HEK293 (cell line): ENCODE results near the gene PTPRN2.

Source experiments
- BCL11A ChIP-seq: fragments of 450-650 bp; formaldehyde crosslinking; IDR thresholded peaks from 2 replicates; pipeline ENCODE4 v1.5.1; 2016; ENCODE audit warnings: low read depth, missing biosample characterization, missing genetic modification characterization
- HOXA7 ChIP-seq: sonication (generic); formaldehyde crosslinking; IDR thresholded peaks from 2 replicates; pipeline ENCODE4 v1.8.1; 2022; ENCODE audit warnings: missing genetic modification reagents, borderline replicate concordance
- ZBTB1 ChIP-seq: fragments of 450-650 bp; formaldehyde crosslinking; IDR thresholded peaks from 2 replicates; pipeline ENCODE4 v1.5.1; 2016; ENCODE audit warnings: missing biosample characterization, missing genetic modification characterization
- ZNF112 ChIP-seq: fragments of 450-650 bp; formaldehyde crosslinking; IDR thresholded peaks from 2 replicates; pipeline ENCODE4 v1.5.0; 2017; ENCODE audit warnings: missing biosample characterization, missing genetic modification characterization
- ZNF174 ChIP-seq: fragments of 450-650 bp; formaldehyde crosslinking; IDR thresholded peaks from 2 replicates; pipeline ENCODE4 v1.5.0; 2017; ENCODE audit warnings: missing biosample characterization, mild to moderate bottlenecking, missing genetic modification characterization
- ZNF2 ChIP-seq: fragments of 450-650 bp; formaldehyde crosslinking; IDR thresholded peaks from 2 replicates; pipeline ENCODE4 v1.5.1; 2016; ENCODE audit warnings: missing biosample characterization, missing genetic modification characterization
- ZNF211 ChIP-seq: fragments of 450-650 bp; formaldehyde crosslinking; IDR thresholded peaks from 2 replicates; pipeline ENCODE4 v1.5.1; 2016; ENCODE audit warnings: low read depth, missing biosample characterization, missing genetic modification characterization
- ZNF391 ChIP-seq: fragments of 450-650 bp; formaldehyde crosslinking; IDR thresholded peaks from 2 replicates; pipeline ENCODE4 v1.5.1; 2016; ENCODE audit warnings: low read depth, missing biosample characterization, missing genetic modification characterization, borderline replicate concordance
- ZNF623 ChIP-seq: fragments of 450-650 bp; formaldehyde crosslinking; IDR thresholded peaks from 2 replicates; pipeline ENCODE4 v1.5.1; 2016; ENCODE audit warnings: missing biosample characterization, missing genetic modification characterization
- TF ChIP-seq, protein P1 (sequence below): fragments of 450-650 bp; formaldehyde crosslinking; IDR thresholded peaks from 2 replicates; pipeline ENCODE4 v1.5.1; 2016; ENCODE audit warnings: missing biosample characterization, missing genetic modification characterization
- TF ChIP-seq, protein P2 (sequence below): fragments of 450-650 bp; formaldehyde crosslinking; IDR thresholded peaks from 2 replicates; pipeline ENCODE4 v1.5.1; 2016; ENCODE audit warnings: missing biosample characterization, missing genetic modification characterization
- TF ChIP-seq, protein P3 (sequence below): fragments of 450-650 bp; IDR thresholded peaks from 2 replicates; pipeline ENCODE4 v1.5.1; 2018; ENCODE audit warnings: missing biosample characterization, mild to moderate bottlenecking, missing genetic modification characterization
- TF ChIP-seq, protein P4 (sequence below): fragments of 450-650 bp; formaldehyde crosslinking; IDR thresholded peaks from 2 replicates; pipeline ENCODE4 v1.5.1; 2016; ENCODE audit warnings: missing biosample characterization, missing genetic modification characterization
- TF ChIP-seq, protein P5 (sequence below): fragments of 450-650 bp; IDR thresholded peaks from 2 replicates; pipeline ENCODE4 v1.5.1; 2018; ENCODE audit warnings: missing biosample characterization, missing genetic modification characterization

DNA sequence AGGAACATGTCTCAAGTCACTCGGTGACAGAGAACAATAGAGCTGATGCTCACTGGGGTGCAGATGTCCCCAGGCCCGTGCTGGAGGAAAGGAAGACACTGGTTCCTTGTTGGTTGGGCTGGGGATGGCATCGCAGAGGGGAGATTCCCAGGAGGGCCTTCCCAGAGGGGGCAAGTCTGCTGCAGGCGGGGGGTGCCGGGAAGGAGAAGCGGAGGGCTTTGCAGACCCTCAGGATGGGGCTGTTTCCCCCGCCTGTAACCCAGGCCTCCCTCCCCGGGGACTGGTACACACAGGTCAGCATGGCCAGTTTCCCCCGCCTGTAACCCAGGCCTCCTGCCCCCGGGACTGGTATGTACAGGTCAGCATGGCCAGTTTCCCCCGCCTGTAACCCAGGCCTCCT is 967.0 kb downstream of the PTPRN2 start:
- TF ChIP-seq, protein P1, sequence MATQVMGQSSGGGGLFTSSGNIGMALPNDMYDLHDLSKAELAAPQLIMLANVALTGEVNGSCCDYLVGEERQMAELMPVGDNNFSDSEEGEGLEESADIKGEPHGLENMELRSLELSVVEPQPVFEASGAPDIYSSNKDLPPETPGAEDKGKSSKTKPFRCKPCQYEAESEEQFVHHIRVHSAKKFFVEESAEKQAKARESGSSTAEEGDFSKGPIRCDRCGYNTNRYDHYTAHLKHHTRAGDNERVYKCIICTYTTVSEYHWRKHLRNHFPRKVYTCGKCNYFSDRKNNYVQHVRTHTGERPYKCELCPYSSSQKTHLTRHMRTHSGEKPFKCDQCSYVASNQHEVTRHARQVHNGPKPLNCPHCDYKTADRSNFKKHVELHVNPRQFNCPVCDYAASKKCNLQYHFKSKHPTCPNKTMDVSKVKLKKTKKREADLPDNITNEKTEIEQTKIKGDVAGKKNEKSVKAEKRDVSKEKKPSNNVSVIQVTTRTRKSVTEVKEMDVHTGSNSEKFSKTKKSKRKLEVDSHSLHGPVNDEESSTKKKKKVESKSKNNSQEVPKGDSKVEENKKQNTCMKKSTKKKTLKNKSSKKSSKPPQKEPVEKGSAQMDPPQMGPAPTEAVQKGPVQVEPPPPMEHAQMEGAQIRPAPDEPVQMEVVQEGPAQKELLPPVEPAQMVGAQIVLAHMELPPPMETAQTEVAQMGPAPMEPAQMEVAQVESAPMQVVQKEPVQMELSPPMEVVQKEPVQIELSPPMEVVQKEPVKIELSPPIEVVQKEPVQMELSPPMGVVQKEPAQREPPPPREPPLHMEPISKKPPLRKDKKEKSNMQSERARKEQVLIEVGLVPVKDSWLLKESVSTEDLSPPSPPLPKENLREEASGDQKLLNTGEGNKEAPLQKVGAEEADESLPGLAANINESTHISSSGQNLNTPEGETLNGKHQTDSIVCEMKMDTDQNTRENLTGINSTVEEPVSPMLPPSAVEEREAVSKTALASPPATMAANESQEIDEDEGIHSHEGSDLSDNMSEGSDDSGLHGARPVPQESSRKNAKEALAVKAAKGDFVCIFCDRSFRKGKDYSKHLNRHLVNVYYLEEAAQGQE (tag by site-specific recombination), result no peak
- TF ChIP-seq, protein P2, sequence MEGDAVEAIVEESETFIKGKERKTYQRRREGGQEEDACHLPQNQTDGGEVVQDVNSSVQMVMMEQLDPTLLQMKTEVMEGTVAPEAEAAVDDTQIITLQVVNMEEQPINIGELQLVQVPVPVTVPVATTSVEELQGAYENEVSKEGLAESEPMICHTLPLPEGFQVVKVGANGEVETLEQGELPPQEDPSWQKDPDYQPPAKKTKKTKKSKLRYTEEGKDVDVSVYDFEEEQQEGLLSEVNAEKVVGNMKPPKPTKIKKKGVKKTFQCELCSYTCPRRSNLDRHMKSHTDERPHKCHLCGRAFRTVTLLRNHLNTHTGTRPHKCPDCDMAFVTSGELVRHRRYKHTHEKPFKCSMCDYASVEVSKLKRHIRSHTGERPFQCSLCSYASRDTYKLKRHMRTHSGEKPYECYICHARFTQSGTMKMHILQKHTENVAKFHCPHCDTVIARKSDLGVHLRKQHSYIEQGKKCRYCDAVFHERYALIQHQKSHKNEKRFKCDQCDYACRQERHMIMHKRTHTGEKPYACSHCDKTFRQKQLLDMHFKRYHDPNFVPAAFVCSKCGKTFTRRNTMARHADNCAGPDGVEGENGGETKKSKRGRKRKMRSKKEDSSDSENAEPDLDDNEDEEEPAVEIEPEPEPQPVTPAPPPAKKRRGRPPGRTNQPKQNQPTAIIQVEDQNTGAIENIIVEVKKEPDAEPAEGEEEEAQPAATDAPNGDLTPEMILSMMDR, result no peak
- TF ChIP-seq ZNF391 (tag by site-specific recombination) (no peak), BCL11A (tag by site-specific recombination) (no peak), ZNF211 (tag by site-specific recombination) (no peak), ZNF174 (tag by site-specific recombination) (no peak), ZNF2 (tag by site-specific recombination) (no peak), ZBTB1 (no peak), ZNF112 (tag by site-specific recombination) (no peak), ZNF623 (tag by site-specific recombination) (no peak), HOXA7 (CRISPR knock-in tag) (no peak)
- TF ChIP-seq, protein P3, sequence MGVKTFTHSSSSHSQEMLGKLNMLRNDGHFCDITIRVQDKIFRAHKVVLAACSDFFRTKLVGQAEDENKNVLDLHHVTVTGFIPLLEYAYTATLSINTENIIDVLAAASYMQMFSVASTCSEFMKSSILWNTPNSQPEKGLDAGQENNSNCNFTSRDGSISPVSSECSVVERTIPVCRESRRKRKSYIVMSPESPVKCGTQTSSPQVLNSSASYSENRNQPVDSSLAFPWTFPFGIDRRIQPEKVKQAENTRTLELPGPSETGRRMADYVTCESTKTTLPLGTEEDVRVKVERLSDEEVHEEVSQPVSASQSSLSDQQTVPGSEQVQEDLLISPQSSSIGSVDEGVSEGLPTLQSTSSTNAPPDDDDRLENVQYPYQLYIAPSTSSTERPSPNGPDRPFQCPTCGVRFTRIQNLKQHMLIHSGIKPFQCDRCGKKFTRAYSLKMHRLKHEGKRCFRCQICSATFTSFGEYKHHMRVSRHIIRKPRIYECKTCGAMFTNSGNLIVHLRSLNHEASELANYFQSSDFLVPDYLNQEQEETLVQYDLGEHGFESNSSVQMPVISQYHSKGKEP, result no peak
- TF ChIP-seq, protein P4, sequence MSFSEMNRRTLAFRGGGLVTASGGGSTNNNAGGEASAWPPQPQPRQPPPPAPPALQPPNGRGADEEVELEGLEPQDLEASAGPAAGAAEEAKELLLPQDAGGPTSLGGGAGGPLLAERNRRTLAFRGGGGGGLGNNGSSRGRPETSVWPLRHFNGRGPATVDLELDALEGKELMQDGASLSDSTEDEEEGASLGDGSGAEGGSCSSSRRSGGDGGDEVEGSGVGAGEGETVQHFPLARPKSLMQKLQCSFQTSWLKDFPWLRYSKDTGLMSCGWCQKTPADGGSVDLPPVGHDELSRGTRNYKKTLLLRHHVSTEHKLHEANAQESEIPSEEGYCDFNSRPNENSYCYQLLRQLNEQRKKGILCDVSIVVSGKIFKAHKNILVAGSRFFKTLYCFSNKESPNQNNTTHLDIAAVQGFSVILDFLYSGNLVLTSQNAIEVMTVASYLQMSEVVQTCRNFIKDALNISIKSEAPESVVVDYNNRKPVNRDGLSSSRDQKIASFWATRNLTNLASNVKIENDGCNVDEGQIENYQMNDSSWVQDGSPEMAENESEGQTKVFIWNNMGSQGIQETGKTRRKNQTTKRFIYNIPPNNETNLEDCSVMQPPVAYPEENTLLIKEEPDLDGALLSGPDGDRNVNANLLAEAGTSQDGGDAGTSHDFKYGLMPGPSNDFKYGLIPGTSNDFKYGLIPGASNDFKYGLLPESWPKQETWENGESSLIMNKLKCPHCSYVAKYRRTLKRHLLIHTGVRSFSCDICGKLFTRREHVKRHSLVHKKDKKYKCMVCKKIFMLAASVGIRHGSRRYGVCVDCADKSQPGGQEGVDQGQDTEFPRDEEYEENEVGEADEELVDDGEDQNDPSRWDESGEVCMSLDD (tag by site-specific recombination), result no peak
- TF ChIP-seq, protein P5, sequence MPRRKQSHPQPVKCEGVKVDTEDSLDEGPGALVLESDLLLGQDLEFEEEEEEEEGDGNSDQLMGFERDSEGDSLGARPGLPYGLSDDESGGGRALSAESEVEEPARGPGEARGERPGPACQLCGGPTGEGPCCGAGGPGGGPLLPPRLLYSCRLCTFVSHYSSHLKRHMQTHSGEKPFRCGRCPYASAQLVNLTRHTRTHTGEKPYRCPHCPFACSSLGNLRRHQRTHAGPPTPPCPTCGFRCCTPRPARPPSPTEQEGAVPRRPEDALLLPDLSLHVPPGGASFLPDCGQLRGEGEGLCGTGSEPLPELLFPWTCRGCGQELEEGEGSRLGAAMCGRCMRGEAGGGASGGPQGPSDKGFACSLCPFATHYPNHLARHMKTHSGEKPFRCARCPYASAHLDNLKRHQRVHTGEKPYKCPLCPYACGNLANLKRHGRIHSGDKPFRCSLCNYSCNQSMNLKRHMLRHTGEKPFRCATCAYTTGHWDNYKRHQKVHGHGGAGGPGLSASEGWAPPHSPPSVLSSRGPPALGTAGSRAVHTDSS (tag by site-specific recombination), result no peak
